Measurements from ENCODE around the gene TMX4.
"Not testable (repeated sequence)": the region's sequence is repeated elsewhere in the genome, so short reads cannot be mapped to it uniquely, and the experiment has no call there.

Gene TMX4

GRCh38 chr20:7959484-7959883 is 60.1 kb downstream of the TMX4 start:
- no peak for DNase-seq

- DNase-seq = not testable (repeated sequence)
Observed at GRCh38 chr20:7956561-7956960, 63.0 kb downstream of the TMX4 start.

DNA sequence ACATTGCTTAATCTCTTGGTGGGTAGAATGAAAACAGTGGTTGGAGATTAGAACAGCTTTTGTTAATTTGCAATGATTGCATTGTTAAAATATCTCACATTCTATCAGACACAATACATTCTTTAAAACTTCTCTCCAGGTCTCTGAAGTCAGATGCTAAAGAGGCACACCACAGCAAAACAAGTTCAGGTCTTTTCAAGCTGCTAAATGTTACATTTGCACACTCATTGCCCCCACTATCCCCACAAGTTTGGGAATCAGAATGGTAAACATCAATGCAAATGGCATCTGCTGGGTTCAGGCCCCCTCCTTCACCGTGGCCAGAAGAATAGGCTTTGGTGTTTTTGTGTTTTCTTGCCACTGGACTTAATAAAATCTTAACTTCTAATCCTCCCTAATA is 69.2 kb downstream of the TMX4 start:
- no peak for DNase-seq

- DNase-seq = no peak
Observed at GRCh38 chr20:7943891-7944290, 75.7 kb downstream of the TMX4 start.

- no peak for DNase-seq
Observed at GRCh38 chr20:7940341-7940740, 79.2 kb downstream of the TMX4 start, which contains the start of gene HAO1. HAO1 (minus strand) TSS chr20:7940458; CDS start chr20:7940422, 36 bp downstream.

GRCh38 chr20:7939663-7940062 is 79.9 kb downstream of the TMX4 start:
- no peak for DNase-seq

DNA sequence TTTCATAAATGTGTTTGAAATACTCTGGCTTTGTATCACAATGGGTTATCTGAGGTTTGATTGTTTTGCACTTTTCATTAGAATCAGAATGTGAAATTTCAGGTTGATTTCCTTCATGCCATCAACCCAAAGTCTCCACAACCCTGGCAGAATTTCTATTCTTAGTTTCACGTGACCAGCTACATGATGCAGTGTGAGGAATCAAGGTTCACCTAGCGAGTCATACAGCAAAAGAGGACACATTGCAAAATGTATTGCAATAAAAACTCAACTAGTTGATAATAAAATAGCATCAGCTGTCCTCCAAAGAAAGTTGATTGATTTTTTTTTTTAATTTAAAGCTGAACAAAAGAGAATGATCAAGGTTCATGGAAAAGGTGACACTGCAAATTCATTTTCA is 81.5 kb downstream of the TMX4 start:
- no peak for DNase-seq

- no peak for DNase-seq
Observed at GRCh38 chr20:7937328-7937727, 82.2 kb downstream of the TMX4 start.

DNA sequence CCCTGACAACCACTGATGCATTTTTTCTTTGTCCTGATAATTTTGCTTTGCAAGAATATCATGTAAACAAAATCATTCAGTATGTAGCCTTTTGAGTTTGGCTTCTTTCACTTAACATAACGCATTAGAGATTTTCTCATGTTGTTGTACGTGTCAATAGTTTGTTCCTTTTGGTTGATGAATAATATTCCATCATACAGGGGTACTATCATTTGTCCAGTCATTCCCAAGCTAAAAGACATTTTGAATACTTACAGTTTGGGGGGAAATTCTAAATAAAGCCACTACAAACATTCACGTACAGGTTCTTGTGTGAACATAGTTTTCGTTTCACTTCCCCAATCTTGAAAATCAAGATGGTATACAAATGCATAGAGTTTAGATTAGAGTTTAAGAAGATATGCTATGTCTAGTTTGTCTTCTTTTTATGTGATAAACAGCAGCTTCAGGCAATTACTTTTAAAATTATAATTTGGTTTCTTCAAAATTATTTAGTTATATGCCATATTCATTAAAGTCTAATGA is 84.5 kb downstream of the TMX4 start:
- no peak for DNase-seq

DNA sequence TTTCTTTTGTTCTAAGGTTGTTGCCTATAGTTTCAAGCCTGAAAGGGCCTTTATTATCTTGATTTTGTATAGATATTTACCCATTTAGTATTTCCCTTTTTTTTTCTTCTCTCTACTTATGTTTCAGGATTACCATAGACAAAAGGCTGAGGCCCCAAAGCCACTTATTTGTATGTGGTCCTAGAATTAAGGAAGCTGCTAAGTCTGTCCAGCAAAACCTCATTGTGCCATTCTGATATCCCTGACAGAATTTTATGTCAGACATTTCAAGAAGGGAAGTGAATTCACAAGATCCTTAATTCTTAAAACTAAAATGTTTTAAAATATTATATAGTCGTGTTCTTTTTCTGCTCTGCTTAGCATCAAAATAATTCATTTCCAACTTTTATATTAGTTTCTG is 86.2 kb downstream of the TMX4 start:
- DNase-seq = no peak

GRCh38 chr20:7930343-7930742 is 89.2 kb downstream of the TMX4 start:
- DNase-seq = no peak

Measured in stimulated activated CD4-positive, alpha-beta T cell treated with anti-CD3 and anti-CD28 coated beads, Interleukin-4, amount 100 ng/mL, for 24 hours (primary cell).